A549 (cell line): Measurements from ENCODE around the gene LRIT3. TPM values are rescaled to one million over a fixed set of nuclear protein-coding genes. Genes with fewer than 3 reads are reported as not detected.

Experiments used
- ATAC-seq, 2 experiments: fragments of 200-7000 bp in 1 of 2; fragments of >200 bp in 1 of 2; cut with Nextera tagmentation in 1 of 2; cut with Tn5 transposase in 1 of 2; 3 replicates each; pipeline versions ENCODE4 v1.8.0 to v1.9.1; 2018 to 2020; ENCODE audit warnings: mild to moderate bottlenecking in 1 of 2, moderate library complexity in 1 of 2
- CTCF ChIA-PET: fragments of 300-600 bp; sonication (Branson Sonifier 250); formaldehyde crosslinking; extraction: SDS; loops from one replicate; lab custom pipeline; 2021; ENCODE audit warnings: antibody characterized with exemption, inconsistent platforms; lab: Yijun Ruan, JAX
- POLR2A ChIA-PET: fragments of 350-600 bp; formaldehyde crosslinking; extraction: SDS; loops from one replicate; lab custom pipeline; 2021; ENCODE audit warnings: antibody characterized with exemption, inconsistent platforms; lab: Yijun Ruan, JAX
- DNase-seq, 2 experiments: peaks; one replicate each; pipeline versions ENCODE4 v3.0.0 to v3.0.0-alpha.2; 2011 to 2016; ENCODE audit warnings: low read depth in 1 of 2, low spot score in 1 of 2
- FAIRE-seq: peaks from 2 replicates; lab custom pipeline; 2011; peaks lifted over from hg19 to GRCh38; lab: Jason Lieb, UNC
- H3K27ac ChIP-seq, 2 experiments: fragments of >200 bp; sonication (Bioruptor Twin); formaldehyde crosslinking; 3 replicates each; pipeline ENCODE4 v1.5.1; 2016 to 2017
- H3K4me1 ChIP-seq: fragments of >200 bp; sonication (Bioruptor Twin); formaldehyde crosslinking; 3 replicates; pipeline ENCODE4 v1.6.1; 2016
- H3K4me2 ChIP-seq: fragments of >200 bp; sonication (Bioruptor Twin); formaldehyde crosslinking; 3 replicates; pipeline ENCODE4 v1.6.1; 2016
- H3K4me3 ChIP-seq: fragments of >200 bp; sonication (Bioruptor Twin); formaldehyde crosslinking; 3 replicates; pipeline ENCODE4 v1.5.1; 2016
- H3K9me3 ChIP-seq: fragments of >200 bp; sonication (Bioruptor Twin); formaldehyde crosslinking; 3 replicates; pipeline ENCODE4 v1.6.1; 2016
- CEBPB ChIP-seq, 2 experiments: fragments of >200 bp in 1 of 2; sonication (Bioruptor Twin) in 1 of 2; formaldehyde crosslinking in 1 of 2; IDR thresholded peaks; 2 replicates each; pipeline ENCODE4 v1.6.1; 2012 to 2016
- ELK1 ChIP-seq: fragments of 150-350 bp; IDR thresholded peaks from 2 replicates; pipeline ENCODE4 v1.6.1; 2014; ENCODE audit warnings: low read depth, mild to moderate bottlenecking, low read length
- FOXS1 ChIP-seq: fragments of 250-450 bp; sonication (Bioruptor Pico); IDR thresholded peaks from 2 replicates; pipeline ENCODE4 v1.5.0; 2020; ENCODE audit warnings: mild to moderate bottlenecking, moderate library complexity
- HEYL ChIP-seq: fragments of 250-450 bp; sonication (Bioruptor Pico); IDR thresholded peaks from 2 replicates; pipeline ENCODE4 v1.8.0; 2021; ENCODE audit warnings: mild to moderate bottlenecking, moderate library complexity
- HOXB5 ChIP-seq: fragments of 250-450 bp; sonication (Bioruptor Pico); IDR thresholded peaks from 2 replicates; pipeline ENCODE4 v1.5.0; 2020; ENCODE audit warnings: mild to moderate bottlenecking, moderate library complexity
- JUNB ChIP-seq: fragments of >200 bp; sonication (Bioruptor Twin); formaldehyde crosslinking; IDR thresholded peaks from 2 replicates; pipeline ENCODE4 v1.6.1; 2016
- KDM1A ChIP-seq: fragments of 200-600 bp; sonication (generic); IDR thresholded peaks from 2 replicates; pipeline ENCODE4 v1.6.1; 2016; ENCODE audit warnings: low read depth, mild to moderate bottlenecking
- MAFK ChIP-seq: fragments of 450-650 bp; IDR thresholded peaks from 2 replicates; pipeline ENCODE4 v1.6.1; 2014; ENCODE audit not compliant: partially characterized antibody
- NPAS2 ChIP-seq: fragments of 250-450 bp; sonication (Bioruptor Pico); IDR thresholded peaks from 2 replicates; pipeline ENCODE4 v1.8.0; 2022; ENCODE audit warnings: mild to moderate bottlenecking, moderate library complexity, borderline replicate concordance
- NR3C1 ChIP-seq: fragments of >200 bp; sonication (Bioruptor Twin); formaldehyde crosslinking; IDR thresholded peaks from 3 replicates; pipeline ENCODE4 v1.6.1; 2017
- PBX3 ChIP-seq: IDR thresholded peaks from 2 replicates; pipeline ENCODE4 v1.6.1; 2012
- PHF8 ChIP-seq: fragments of 200-600 bp; sonication (generic); IDR thresholded peaks from 2 replicates; pipeline ENCODE4 v1.6.1; 2016; ENCODE audit warnings: low read depth, mild to moderate bottlenecking, antibody characterized with exemption, moderate library complexity, borderline replicate concordance
- POLR2A ChIP-seq: IDR thresholded peaks from 2 replicates; pipeline ENCODE4 v1.6.1; 2012; ENCODE audit warnings: mild to moderate bottlenecking, low read length
- POLR2AphosphoS2 ChIP-seq: conservative IDR thresholded peaks from 2 replicates; pipeline ENCODE4 v1.6.1; 2012; ENCODE audit warnings: low read length, improper control_type of control experiment, inconsistent platforms
- REST ChIP-seq: fragments of 200-600 bp; sonication (generic); IDR thresholded peaks from 2 replicates; pipeline ENCODE4 v1.6.1; 2016; ENCODE audit warnings: antibody characterized with exemption, mild to moderate bottlenecking, moderate library complexity
- SREBF2 ChIP-seq: fragments of 450-650 bp; IDR thresholded peaks from 2 replicates; pipeline ENCODE4 v1.6.1; 2014; ENCODE audit warnings: mild to moderate bottlenecking, moderate library complexity
- USF2 ChIP-seq: fragments of 450-650 bp; IDR thresholded peaks from 2 replicates; pipeline ENCODE4 v1.6.1; 2014; ENCODE audit warnings: antibody characterized with exemption
- ZFP36 ChIP-seq: fragments of 450-650 bp; IDR thresholded peaks from 2 replicates; pipeline ENCODE4 v1.6.1; 2014; ENCODE audit warnings: borderline replicate concordance; ENCODE audit not compliant: partially characterized antibody
- ZNF302 ChIP-seq: fragments of 250-450 bp; sonication (Bioruptor Pico); IDR thresholded peaks from 2 replicates; pipeline ENCODE4 v1.9.0; 2021; ENCODE audit warnings: inconsistent platforms, mild to moderate bottlenecking, moderate library complexity
- WGBS: methylation state at CpG from one replicate; pipeline ENCODE4 v1.1.6; 2017; ENCODE audit errors: missing lambda C conversion rate; 5-methylcytosine and 5-hydroxymethylcytosine counted together
- polyA plus RNA-seq, 4 experiments: library from polyadenylated mRNA; depleted of rRNA in 3 of 4; stranded (reverse); fragments of >200 nt; fragmentation: RNase III in 1 of 4; extraction: RNeasy Plus Mini Kit Qiagen cat#74134 plus additional on column Dnase treatment in 1 of 4; gene quantifications; 2 replicates in 3 of 4; 3 replicates in 1 of 4; pipeline ENCODE4 v1.2.3, GENCODE V29; 2011 to 2017

LRIT3 gene
- polyA plus RNA-seq, 2 of the 4 experiments (the other 2 are of a cell fraction): 0.06 TPM

GRCh38 chr4:109846395-109847098 lies 1.4 kb upstream of the LRIT3 start:
- POLR2A ChIA-PET: no interaction called here
- no peaks in the 10 kb centered on the region for H3K4me1 ChIP-seq
- no peak for ATAC-seq
- no peak for DNase-seq
- no peak overlapping the region for H3K4me2 ChIP-seq
- 51% methylated on average over 6 of the region's 6 CpGs for WGBS
- H3K4me3 ChIP-seq: no peak overlapping the region
- TF ChIP-seq PBX3 (no peak), HEYL (no peak), SREBF2 (no peak), FOXS1 (CRISPR knock-in tag) (no peak), NR3C1 (no peak), NPAS2 (no peak), USF2 (no peak), ZFP36 (no peak), REST (no peak), CEBPB (IDR thresholded peaks at IDR 0.05) (no peak), ELK1 (no peak), KDM1A (no peak), ZNF302 (CRISPR knock-in tag) (no peak), POLR2A (no peak), JUNB (no peak)
- H3K27ac ChIP-seq: no peak overlapping the region
- CTCF ChIA-PET: no interaction called here
- no peak for FAIRE-seq
- no peaks in the 10 kb centered on the region for H3K9me3 ChIP-seq

- Histone ChIP-seq H3K4me3 (no peak overlapping the region), H3K27ac (no peak overlapping the region), H3K4me2 (no peak overlapping the region), H3K4me1 (no peaks in the 10 kb centered on the region), H3K9me3 (no peaks in the 10 kb centered on the region)
- 49% methylated on average over 2 of the region's 2 CpGs for WGBS
- ATAC-seq: no peak
- DNase-seq: no peak
- POLR2A ChIA-PET: no interaction called here
- CTCF ChIA-PET: no interaction called here
- TF ChIP-seq POLR2AphosphoS2 (no peak), KDM1A (no peak), ZNF302 (CRISPR knock-in tag) (no peak), MAFK (no peak), ZFP36 (no peak), PHF8 (no peak), HOXB5 (CRISPR knock-in tag) (no peak)
- FAIRE-seq: no peak
Observed at GRCh38 chr4:109848501-109848900, 594 bp downstream of the LRIT3 start.
